Muscle of arm (tissue), 12 donors: Measurements from ENCODE around the gene ASB1. TPM values are rescaled to one million over a fixed set of nuclear protein-coding genes. Genes with fewer than 3 reads are reported as not detected.
"Not testable (repeated sequence)": the region's sequence is repeated elsewhere in the genome, so short reads cannot be mapped to it uniquely, and the experiment has no call there.

ENCODE experiments used
- DNase-seq: peaks from one replicate; pipeline ENCODE4 v3.0.0-alpha.2; 2013
- polyA plus RNA-seq, 12 donors: library from polyadenylated mRNA; unstranded; fragments of 120-200 nt; gene quantifications; one replicate each; pipeline ENCODE4 v1.2.1, GENCODE V29; 2013; ENCODE audit not compliant: insufficient read length in 12 of 12

ASB1 gene
- polyA plus RNA-seq, 12 donors = 27.0 to 50.7 (median 46.0) TPM; not detected in 1

DNA sequence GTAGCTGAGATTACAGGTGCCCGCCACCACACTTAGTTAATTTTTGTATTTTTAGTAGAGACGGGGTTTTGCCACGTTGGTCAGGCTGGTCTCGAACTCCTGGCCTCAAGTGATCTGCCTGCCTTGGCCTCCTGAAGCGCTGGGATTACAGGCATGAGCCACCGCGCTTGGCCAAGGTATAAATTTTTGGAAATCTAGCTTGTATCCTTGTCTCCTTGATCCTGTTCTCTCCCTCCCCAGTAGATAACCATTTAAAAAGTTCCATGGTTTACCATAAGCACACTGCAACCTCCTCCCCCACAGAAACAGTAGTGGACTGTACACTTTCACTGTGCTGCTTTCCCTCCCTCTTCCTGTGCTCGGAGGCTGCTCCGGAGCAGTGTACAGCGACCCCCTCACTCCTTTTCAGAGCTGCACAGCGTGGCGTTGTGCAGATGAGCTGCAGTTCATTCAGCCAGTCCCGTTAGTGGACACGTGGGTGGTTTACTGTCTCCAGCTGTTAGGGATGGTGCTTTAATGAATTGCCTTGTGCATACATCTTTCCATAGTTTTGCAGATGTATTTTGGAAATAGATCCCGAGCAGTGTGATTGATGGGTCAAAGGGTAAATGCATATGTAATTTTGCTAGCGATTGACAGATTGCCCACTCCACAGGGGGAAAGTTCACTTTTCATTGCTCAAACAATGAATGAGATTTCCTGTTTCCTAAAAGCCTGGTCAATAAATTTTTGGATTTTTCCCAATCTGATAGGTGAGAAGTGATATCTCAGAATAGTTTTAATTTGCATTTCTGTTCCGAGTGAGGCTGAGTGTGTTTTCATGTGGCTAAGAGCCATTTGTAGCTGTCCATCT, 14.8 kb downstream of the ASB1 start:
- no peak for DNase-seq

DNA sequence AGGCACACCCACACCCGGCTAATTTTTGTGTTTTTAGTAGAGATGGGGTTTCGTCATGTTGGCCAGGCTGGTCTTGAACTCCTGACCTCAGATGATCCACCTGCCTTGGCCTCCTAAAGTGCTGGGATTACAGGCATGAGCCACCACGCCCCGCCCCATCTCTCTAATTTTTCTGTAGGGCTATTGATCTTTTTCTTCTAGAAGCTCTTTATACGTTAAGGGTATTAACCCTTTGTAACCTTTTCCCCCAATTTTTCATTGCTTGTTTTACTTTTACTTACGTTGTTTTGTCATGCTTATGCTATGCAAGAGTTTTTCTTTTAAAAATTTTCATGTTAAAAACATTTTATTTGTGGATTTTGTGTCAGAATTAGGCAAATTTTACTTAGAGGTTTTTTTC, 15.5 kb downstream of the ASB1 start:
- not testable (repeated sequence) for DNase-seq

DNA sequence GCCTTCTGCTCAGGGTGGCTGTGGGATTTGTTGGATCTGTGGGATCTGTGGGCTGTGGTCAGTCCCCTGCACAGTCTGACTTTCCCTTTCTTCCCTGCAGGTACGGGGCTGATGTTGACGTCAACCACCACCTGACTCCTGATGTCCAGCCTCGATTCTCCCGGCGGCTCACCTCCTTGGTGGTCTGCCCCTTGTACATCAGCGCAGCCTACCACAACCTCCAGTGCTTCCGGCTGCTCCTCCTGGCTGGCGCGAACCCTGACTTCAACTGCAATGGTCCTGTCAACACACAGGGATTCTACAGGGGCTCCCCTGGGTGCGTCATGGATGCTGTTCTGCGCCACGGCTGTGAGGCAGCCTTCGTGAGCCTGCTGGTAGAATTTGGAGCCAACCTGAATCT, 17.5 kb downstream of the ASB1 start:
- DNase-seq = no peak

DNA sequence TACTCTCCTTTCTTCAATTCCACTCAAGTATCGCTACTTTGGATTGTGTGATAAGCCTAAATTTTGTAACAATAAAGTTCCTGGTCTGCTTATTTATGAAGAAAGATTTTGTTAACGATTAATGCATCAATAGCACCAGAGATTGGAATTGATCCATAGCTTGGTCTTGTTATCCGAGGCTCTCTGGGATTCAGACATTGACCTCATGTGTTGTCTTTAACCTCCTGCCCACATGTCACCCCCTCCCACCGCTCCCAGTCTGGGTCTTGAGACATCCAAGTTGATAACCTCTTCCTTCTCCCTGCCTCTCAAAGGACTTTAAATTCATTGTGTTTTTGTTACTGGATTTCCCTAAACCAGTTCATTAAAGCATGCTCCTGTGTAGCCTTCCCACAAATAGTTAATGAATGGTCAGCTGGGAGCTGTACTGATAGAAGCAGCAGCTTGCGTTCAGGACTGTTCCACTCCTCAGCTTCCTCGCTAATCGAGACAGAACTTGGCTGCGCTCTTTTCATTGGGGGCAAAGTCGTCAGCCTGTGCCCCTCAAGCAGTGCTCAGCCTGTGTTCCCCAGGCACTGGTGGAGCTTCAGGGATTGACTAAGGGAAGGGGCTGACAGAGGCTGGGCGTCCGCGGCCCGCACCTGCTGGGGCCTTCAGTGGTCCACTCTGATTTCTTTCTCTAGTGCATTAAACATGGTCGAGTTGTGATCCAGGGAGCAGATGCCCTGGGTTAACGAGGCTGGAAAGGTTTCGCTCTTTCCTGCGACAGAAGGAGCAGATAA, 18.9 kb downstream of the ASB1 start:
- no peak for DNase-seq

DNA sequence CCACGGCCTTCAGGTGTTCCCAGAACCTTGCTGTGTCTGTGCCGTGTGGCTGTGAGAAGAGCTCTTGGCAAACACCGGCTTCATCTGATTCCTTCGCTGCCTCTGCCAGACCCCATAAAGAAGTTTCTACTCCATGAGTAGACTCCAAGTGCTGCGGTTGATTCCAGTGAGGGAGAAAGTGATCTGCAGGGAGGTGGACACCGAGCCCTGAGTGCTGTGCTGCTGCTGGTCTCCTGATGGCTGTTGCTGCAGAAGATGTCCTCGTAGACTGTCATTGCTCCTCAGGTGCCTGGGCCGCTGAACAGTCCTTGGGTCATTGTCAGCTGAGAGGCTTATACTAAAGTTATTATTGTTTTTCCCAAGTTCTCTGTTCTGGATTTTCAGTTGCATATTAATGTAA, 19.6 kb downstream of the ASB1 start:
- no peak for DNase-seq

DNA sequence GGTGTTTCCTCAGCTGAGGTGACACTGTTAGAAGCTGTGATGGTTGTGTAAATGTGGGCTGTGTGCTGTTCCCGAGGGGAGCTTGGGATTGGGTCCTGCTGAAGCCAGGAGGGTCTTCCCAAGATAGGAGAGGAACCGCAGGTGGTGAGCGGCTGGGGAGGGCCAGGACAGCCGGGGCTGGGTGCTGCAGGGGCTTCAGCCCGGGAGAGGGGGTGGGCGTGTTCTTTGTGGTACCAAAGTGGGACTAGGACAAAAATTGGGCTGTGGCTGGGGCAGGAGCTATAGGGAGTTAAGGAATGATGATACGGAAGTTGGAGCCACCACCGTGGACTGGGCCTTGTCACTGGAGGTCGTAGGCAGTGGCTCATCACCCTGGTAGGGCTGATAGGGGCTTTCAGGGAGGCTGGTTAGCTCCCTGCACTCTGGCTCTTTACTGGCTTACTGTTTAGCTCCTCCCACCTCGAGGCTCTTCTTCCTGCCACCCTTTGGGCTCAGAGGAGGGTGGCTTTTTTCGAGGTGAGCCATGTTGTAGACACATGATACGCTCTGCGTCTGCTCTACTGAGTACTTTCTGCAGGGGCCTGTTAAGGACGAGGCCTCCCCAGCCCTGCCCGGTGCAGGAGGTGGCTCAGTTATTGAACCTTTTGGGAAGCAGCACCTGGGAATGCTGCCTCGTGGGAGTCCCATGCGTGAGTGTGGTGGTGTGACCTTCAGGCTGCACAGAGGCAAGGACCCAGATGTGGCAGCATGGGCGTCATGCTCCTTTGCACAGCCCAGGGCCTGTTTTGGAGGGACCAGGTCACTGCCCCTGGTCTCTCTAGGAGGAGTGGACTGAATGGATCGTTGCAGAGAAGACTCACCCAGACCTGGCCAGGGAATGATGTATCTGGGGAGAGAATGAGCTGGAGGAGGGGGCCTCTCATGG, 21.6 kb downstream of the ASB1 start:
- DNase-seq = no peak

DNA sequence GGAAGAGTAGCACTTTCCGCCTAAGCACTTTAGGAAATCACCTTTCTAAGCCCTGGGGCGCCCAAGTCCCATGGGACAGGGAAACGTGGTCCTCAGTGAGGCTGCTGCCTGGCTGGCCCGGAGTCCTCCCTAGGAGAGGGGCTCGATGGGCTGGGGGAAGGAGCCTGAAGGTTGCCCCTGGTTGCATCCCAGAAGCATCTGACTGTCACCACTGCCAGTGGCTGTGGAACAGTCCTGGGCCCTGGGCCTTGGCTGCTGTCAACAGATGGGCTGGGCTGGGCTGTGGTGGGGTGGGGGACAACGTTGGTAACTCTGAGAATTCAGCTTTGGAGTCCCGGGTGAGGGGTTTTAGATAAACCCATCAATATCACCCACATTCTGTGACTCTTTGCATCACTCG, 22.5 kb downstream of the ASB1 start:
- no peak for DNase-seq

DNA sequence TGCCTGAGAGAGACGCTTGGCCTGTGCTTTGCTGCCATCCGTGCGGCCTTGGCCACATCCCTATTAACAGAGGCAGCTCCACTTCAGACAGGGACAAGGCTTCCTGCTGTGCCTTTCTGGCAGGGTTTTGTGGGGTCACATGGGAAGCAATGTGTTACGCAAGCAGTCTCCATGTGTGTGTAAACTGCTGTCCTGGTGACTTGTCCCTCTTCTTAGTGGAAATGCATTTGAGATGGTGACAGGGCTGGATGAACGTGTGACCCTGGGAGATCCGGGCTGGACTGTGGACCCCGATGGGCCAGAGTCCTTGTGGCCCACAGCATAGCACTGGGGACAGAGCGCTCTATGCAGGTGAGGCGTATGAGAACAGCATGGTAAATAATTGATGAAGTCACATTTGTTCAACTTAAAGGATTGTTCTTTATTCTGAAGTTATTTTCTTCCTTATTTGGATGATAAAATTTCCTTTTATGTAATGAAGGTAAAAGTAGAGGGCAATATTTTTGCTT, 23.2 kb downstream of the ASB1 start:
- no peak for DNase-seq

DNA sequence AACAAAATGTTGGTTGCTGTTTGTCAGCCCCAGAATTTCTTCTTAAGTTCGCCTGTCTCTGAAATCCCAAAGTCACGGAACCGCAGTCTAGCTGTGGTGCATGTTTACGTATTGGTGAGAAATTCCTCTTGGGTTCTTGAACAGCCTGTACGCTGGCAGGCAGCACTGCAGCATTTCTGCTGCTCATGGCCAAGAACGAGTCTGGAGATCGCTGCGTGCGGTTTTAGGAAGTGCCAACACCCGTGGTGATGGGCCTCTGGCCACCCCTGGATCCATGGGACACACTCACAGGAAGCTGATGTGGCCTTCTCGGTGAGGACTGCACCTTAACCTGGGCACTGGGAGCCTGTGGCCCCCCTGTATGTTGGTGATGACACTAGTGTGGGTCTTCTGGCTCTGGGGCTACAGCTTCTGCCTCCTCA, 23.7 kb downstream of the ASB1 start:
- DNase-seq = no peak

DNA sequence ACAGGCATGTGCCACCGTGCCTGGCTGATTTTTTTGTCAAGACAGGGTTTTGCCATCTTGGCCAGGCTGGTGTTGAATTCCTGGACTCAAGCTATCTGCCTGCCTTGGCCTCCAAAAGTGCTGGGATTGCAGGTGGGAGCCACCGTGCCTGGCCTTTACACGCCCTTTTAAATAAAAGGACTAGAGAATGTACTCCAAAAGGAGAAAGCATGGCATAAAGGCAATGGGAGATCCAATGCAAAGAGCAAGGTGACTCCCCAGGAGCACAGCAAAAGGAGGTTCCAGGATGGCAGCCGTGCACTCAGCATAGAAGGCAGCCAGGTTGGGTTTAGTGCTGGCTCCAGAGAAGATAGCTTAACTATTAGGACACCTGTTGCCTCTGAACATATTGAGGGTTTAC, 27.1 kb downstream of the ASB1 start:
- DNase-seq = no peak

DNA sequence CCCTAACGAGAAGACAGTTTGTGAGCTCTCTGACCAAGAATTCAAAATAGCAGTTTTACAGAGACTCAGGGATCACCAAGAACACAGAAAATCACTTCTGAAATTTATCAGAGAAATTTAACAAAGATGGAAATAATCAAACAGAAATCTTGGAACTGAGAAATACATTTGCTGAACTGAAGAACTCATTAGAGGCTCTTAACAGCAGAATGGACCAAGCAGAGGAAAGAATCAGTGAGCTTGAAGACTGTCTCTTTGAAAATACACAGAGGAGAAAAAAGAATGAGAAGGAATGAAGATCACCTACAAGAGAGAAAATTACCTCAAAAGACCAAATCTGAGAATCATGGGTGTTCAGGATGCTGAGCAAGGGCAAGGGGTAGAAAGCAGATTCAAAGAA, 29.7 kb downstream of the ASB1 start:
- no peak for DNase-seq

DNA sequence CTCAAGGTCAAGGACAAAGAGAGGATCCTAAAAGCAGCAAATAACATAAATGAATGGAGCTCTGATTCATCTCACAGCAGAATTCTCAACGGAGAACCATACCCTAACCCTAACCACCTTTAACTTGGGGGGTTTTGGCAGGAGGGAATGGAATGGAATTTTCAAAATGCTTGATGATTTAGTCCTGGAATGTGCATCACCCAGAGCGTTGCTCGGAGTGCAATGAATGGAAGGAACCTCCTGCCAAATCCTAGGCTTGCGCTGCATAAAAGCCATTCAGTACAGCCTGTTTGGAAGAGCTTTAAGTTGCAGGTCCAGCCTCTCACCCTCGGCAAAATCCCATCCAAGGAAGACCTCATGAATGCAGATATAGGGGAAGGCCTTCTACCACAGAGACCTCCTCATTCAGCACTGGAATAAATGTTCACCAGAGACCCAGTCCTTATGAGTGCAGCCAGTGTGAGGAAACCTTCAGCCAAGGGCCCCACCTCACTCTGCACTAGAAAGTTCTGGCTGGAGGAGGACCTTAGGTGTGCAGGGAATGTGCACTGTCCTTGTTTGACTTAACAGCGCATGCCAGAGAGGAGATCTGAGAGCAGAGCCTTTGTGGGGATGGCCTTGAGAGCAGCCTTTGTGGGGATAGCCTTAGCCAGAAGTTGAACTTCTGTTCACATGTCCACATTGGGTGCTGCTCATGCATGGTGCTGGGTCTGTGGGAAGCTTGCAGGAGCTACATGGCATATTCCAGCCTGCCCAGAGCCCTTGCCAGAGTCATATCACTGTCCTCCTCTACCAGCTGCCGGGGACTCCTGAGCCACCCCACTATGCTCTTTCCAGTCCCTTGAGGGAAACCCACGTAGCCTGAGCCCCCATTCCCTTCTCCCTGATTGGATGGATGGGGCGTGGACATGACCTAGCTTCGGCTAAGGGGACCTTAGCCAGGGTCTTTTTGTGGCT, 30.5 kb downstream of the ASB1 start:
- no peak for DNase-seq

DNA sequence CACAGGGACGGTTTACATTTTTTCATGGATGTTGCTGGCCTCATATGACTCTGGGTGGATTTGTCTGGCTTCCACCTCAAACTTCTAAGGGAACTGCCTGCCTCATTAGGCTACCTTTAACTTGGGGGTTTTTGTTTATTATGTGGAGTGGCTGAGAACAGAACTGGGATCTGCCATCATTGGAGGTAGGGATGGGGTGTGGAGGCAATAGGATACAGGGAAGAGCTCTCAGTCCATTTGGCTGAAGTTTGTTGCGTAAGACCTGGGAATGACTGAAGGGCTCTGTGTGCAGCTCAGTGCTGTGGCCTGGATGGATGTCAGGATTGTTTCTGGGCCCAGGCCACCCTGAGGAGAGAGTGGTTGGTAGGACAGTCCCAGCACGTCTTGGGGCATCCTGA, 31.2 kb downstream of the ASB1 start:
- DNase-seq = no peak

DNA sequence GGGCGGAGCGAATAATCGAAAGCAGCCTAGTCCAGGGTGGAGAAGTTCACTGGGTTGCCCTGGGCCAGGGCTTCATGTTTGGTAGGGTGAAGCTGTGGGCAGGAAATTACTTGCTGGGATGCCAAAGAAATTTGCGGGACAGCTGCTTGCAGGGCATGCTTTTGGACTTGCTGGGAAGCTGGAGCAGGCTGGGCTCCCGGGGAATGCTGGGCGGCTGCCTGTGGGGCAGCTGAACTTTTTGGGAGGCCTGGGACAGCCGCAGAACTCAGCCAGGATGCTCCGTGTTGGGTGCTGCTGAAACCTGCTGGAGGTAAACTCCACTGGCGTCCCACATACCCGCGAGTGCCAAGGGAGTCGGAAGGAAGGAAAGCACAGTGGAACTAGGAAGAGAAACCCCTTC, 31.9 kb downstream of the ASB1 start:
- DNase-seq = peak; percentile 51

DNA sequence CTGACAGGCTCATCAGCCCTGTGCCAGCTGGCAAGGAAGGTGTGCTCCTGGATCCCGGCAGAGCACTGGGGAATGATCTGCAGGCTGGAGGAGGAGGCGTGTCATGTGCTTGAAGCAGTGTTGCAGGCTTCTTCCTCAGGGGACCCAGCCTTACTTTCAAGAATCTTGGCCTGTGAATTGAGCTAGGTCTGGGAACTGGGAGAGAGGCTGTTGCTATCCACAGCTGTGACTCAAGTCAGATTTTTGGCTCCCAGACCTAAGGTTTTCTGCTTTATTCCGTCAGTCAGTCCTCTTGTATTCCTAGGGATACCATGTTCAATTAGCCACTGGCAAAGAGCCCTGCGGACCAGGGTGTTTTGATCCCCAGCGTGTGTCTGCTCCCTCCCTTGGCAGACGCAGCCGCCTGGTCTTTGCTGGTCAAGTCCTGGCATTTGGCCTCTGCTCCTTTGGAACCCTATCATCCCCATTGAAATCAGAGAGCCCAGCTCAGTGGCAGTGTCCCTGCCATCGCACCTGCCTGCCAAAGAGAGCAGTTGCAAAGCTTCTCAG, 32.4 kb downstream of the ASB1 start:
- DNase-seq = peak; percentile 92

DNA sequence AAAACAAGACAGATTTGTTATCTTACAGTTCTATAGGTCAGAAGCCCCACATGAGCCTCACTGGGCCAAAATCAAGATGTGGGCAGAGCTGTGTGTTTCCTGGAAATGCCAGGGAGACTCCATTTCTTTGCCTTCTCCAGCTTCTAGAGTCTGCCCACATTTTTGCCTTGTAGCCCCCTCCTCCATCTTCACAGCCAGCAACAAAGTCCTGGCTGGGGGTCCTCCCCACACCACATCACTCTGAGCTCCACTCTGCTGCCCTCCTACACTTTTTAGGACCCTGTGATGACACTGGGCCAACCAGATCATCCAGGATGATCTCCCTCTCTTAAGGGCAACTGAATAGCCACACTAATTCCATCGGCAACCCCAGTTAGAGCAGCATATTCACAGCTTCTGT, 34.3 kb downstream of the ASB1 start:
- DNase-seq = no peak

DNA sequence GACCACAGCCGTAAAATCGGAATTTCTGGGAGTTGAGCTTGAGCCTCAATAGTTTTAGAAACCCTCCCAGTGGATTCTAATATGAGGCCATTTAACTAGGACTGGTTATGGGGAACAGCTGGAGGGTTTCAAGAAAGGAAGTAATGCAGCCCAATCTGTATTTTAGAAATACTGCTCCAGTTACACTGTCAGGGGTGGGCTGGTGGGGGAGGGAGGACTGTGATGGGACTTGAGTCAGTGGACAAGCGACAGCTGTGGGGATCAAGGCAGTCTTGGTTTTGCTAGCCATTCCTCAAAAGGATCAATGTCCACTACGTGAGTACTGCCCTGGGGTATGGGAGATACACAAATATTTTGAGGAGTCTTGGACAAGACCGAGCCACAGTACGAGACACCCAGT, 34.8 kb downstream of the ASB1 start:
- DNase-seq = no peak

DNA sequence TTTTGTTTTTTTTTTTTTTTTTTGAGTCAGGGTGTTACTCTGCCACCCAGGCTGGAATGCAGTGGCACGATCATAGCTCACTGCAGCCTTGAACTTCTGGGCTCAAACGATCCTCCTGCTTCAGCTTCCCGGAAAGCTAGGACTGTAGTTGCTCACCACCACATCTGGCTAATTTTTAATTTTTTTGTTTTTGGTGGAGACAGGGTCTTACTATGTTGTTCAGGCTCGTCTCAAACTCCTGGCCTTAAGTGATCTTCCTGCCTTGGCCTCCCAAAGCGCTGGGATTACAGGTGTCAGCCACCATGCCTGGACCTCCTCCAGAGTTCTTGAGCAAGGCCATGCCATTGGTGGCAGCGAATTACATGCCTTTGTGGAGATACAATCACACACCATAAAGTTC, 35.2 kb downstream of the ASB1 start:
- DNase-seq = no peak

DNA sequence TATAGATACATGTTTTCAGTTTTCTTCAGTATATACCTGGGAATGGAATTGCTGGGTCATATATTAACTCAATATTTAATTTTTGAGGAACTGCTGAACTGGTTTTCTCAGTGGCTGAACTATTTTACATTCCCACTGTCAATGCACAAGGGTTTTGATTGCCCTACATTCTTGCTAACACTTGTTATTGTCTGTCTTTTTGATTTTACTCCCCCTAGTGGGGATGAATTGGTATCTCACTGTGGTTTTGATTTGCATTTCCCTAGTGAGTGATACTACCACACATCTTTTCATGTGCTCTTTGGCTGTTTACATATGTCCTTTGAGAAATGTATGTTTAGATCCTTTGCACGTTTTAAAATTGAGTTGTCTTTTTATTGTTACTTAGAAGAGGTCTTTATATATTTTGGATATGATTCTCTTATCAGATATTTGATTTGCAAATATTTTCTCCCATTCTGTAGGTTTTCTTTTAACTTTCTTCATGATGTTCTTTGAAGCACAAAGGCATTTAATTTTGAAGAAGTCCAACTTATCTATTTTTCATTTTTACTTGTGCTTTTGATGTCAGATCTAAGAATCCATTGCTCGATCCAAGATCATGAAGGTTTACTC, 36.2 kb downstream of the ASB1 start:
- no peak for DNase-seq

DNA sequence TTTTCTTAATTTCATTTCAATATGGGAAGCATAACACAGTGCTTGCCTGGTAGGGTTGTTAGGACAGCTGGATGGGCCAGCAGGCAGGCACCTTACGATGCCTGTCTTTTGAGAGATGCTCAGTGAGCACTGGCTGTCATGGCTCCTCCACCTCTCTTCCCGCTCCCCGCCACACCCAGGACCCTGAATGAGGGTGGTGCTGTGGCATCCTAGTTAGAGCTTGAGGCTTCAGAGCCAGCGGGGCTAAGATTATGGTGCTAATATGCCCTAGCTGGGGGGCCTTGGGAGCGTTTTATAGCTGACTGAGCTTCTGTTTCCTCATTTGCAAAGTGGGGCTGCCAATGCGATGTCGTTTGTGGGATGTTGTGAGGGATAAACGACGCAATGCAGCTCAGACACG, 37.7 kb downstream of the ASB1 start:
- no peak for DNase-seq
